HG03520 (cell line): ENCODE results near the gene ATXN1.
"Not testable (repeated sequence)": the region's sequence is repeated elsewhere in the genome, so short reads cannot be mapped to it uniquely, and the experiment has no call there.

ENCODE experiments used
- ATAC-seq: cut with Tn5 transposase; IDR thresholded peaks from one replicate; pipeline ENCODE4 v1.9.1; 2021; ENCODE audit warnings: mild to moderate bottlenecking, moderate library complexity; ENCODE audit not compliant: unreplicated experiment

ATXN1 gene

DNA sequence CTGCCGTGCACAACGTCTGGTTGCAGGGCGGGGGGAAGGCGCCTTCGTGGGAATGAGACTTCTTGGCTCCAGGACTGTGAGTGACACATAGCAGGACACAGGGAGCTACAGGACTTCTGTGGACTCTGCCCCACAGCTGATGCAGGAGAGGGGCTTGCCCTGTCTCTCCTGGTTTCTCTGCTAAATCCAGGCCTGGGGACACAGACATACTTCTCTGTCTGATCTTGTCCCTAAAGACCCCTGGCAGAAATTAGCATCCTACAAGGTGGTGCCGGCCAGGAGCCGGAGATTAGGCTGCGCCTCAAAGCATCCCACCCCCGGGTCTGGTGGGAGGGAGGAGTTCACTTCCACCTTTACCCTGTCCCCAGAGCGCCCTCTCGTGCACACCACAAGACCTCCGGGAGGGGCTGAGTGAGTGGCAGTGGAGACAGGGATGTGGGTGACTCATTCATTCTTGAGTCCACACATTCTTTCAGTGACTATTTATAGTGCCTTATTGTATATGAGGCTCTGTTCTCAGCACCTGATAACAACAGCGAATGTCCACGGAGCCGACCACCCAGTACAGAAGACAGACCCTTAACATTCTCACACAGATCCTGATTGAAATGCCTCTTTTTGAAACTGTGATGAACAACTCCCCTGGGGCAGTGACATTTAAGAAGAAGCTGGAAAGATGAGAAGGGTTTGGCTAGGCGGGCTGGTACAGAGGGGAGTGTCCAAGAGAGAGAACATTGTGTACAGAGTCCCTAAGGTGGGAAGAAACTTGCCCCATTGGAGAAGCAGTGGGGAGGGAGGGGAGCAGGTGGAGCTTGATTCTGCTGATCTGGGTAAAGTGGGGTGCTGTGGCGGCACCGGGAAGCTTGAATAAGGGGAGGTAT is 483.9 kb downstream of the ATXN1 start:
- ATAC-seq = no peak

DNA sequence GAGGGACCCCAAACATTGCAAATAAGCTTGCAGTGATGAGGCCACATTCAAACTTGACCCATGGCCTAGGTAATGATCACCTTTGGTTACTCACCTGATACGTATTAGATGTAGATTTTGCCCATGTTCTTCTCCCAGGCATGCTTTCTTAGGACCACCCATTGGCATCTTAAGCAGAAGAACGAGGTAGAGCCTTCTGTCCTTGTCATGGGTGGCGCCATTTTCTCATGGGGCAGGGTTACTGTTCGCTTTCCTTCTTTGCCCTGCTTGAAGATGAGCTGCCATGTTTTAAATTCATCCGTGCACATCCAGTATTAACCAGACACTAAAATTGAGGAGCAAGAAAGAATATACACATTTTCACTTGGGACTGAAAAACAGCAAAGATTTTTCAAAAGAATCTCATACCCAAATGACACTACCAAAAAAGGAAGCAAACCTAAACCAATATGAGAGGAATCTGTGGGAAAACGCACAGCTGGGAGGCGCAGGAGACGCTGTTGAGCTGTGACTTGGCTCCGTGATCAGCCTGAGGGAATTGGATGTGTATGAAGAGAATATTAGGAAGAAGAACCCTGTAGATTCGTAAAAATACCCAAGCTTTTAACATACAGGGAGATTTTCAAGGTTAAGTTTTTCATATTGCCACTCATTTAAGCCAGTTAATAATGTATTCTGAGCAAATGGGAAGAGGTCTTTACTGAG is 486.2 kb downstream of the ATXN1 start:
- no peak for ATAC-seq

DNA sequence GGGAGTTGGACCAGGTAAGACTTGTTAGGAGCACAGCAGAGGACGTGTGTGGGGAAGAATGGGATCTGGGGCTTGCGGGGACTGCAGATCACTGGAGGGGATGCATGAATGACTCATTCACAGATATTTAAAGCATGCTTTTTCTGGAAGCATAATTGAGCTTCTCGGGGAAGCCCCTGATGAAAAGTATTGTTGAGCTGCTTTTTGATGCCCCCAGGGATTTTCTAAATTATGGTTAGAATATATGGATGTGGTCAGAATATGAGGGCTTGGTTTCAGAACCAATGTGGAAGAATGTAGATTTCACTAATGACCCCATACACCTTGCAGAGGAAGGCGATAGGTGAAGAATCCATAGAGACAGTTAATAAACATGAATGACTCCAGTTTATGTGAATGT is 486.8 kb downstream of the ATXN1 start:
- no peak for ATAC-seq

DNA sequence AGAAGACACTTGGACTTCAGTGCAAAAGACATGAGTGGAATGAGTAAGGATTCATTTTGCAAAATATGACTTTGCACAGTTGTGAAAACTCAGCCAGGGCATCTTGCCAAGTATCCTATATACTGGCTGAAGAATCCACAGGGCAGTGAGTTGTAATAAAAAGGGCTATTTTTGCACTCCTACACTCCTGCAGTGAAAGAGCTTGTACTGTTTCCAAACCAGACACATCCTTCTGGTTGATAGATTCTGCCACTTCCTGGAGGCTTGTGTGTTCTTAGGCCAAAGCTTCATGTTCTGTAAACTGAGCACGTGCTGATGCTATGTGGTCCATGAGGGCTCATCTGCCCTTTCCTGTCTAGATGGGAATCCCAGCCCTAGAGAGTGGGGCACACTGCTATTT is 488.0 kb downstream of the ATXN1 start:
- ATAC-seq = no peak

DNA sequence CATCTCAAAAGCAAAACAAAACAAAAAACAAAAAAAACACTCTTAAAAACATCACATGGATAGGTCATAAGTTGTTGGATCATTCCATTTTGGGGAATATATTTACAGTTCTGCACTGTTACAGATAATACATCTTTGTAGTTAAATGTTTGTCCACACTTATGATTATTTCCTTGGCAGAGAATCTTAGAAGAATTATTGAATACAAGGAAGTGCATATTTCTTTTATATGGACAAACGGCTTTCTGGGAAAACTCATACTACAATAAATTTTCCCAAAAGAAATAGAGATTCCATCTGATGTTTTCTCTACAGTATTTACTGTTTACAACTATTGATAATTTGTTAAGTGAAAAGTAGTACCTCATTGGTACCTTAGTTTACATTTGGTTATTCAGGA is 489.1 kb downstream of the ATXN1 start:
- no peak for ATAC-seq

DNA sequence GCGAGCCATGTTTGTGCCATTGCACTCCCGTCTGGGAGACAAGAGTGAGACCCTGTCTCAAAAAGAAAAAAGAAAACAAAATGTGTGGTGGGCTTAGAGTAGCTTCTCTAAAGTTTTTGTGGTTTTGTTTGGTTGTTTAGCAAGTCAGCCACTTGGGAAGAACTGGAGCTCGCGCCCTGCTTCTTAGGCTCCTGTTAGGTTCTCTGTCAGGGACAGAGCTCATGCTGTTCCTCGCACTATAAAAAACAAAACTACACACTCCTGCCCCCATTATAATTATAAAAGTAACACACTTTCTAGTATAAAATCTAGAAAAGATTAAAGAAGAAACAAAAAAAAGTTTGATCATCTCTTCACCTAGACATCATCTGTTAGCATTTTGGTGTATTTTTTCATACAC is 489.8 kb downstream of the ATXN1 start:
- no peak for ATAC-seq

DNA sequence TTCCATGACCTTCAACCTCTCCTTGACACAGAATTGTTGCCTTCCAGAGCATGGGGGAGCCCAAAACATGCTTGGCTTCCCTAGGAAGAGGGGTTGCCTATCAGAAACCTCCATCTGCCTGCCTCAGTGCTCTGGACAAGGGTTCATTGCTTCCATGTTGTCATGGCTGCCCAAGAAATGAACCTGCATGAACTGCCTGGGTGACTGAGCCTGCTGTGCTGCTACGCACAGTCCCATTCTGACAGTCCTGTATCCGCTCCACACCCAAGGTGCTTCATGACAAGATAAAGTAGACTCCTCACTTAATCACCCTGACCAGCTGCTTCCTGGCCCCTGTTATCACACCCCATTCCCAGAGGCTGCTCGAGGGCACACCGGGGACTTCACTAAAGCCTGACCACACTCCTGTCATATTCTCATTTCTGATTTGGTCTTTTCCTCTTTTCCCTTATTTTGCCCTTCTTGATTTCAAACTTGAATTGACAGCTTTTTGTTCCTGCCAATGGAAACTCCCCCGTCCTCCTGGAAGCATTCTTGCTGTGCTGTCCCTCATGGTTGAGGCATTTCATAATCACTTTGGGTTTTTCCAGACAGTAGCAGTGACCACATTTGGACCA is 491.0 kb downstream of the ATXN1 start:
- no peak for ATAC-seq

DNA sequence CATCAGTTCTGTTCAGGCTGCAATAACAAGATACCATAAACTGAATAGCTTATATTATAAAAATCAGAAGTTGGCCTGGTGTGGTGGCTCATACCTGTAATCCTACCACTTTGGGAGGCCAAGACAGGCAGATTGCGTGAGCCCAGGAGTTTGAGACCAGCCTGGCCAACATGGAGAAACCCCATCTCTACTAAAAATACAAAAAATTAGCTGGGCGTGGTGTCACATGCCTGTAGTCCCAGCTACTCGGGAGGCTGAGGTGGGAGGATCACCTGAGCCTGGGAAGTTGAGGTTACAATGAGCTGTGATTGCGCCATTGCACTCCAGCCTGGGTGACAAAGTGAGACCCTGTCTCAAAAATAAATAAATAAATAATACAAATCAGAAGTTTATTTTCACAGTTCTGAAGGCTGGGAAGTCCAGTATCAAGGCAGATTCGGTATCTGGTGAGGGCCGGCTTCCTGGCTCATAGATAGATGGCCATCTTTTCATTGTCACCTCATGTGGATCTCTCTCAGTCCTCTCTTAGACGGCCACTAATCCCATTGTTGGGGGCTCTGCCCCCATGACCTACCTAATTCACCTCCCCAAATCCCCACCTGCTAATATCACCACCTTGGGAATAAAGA is 491.7 kb downstream of the ATXN1 start:
- ATAC-seq = not testable (repeated sequence)

DNA sequence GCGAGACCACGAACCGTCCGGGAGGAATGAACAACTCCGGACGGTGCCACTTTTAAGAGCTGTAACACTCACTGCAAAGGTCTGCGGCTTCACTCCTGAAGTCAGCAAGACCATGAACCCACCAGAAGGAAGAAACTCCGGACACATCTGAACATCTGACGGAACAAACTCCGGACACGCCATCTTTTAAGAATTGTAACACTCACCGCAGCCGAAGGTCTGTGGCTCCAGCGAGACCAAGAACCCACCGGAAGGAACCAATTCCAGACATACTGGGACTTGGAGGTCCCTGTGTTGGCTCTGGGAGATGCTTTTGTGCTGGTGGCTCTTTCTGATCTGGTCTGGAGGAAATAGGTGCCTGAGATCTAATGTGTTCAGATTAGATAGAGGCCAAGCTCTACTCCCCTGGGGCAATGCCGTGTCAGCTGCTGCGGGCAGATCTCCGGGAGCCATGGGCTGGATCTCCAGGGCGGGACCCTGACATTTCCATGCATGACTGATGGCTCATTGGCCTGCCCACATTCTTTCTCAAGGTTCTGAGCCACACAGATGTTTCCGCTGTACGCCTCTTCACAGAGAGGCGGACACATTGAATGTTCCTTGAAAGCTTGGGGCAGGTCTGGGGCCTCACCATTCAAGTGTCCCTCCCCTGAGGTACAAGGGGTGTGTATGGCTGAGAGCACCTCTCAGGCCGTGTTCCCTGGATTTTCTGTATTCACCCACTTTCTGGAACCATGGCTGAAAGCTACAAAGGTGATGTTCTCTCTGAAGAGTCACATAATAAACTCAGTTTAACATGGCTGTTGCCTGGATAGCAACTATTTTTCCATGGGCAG is 493.6 kb downstream of the ATXN1 start:
- no peak for ATAC-seq

DNA sequence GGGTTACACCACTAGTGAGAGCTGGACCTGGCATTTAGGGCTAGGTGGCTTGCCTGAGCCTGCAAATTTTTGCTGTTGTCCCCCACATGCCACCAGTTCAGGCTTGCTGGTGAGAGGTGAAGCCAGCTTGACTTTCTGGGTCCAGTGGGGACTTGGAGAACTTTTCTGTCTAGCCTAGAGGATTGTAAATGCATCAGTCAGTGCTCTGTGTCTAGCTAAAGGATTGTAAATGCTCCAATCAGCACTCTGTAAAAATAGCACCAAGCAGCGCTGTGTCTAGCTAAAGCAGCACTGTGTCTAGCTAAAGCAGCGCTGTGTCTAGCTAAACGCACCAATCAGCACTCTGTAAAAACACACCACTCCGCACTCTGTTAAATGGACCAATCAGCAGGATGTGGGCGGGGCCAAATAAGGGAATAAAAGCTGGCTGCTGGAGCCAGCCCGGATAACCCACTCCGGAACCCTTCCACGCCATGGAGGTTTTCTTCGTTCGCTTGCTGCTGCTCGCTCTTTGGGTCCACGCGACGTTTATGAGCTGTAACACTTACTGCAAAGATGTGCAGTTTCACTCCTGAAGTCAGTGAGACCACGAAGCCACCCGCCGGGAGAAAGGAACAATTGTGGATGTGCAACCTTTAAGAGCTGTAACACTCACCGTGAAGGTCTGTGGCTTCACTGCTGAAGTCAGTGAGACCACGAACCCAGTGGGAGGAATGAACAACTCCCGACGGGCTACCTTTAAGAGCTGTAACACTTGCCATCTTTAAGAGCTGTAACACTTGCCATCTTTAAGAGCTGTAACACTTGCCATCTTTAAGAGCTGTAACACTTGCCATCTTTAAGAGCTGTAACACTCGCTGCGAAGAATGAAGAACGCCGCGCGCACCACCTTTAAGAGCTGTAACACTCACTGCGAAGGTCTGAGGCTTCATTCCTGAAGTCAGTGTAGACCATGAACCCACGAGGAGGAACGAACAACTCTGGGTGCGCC is 495.6 kb downstream of the ATXN1 start:
- no peak for ATAC-seq

DNA sequence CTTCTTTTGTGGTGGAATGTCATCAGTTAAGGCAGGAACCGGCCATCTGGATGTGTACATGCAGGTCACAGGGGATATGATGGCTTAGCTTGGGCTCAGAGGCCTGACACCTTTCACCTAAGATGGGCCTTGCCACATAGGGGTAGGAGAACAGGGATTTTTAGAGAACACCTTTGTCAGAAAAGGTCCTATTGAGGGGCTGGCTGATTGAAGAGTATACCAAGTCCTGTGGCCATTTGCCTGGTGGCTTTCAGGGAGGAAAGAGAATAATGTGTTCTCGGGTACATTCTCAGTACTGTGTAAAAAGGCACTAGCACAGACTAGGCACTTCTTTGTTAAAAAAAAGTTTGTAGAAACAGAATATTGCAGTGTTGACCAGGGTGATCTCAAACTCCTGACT is 496.5 kb downstream of the ATXN1 start:
- no peak for ATAC-seq

DNA sequence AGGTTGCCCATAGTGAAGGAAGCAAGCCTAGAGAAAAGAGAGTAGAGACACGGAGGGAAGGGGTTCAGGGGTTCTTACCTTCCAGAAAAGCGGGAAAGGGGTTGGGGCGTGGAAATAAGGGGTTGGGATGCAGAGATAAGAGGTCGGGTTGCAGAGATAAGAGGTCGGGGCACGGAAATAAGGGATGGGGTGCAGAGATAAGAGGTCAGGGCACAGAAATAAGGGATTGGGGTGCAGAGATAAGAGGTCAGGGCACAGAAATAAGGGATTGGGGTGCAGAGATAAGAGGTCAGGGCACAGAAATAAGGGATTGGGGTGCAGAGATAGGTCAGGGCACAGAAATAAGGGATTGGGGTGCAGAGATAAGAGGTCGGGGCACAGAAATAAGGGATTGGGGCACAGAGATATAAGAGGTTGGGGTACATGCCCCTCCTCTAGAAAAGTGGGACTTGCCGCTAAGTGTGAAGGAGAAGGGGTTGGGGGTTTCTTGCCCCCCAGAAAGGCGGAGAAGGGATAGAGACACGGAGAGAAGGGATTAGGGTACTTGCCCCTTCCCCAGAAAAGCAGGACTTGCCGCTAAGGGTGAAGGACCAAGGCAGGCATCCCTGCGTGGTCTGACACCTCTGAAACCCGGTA is 497.7 kb downstream of the ATXN1 start:
- not testable (repeated sequence) for ATAC-seq

DNA sequence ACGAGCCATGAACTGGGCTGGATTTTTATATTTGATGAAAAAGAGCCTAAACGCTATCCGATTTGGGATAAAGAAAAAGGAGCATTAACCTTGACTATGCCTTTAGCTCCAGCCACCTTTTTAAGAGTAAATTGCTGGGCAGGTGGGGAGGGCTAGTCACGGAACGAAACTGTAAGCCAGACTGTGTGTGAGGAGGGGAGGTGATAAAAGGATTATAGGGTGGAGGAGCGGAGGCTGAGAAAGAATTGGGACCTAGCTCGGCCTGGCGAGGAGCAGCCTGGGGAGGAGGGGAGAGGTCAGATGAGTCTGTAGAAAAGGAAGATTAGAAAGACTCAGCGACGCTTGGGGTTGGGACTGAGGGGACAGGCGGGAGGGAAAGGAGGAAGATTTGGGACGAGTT is 498.5 kb downstream of the ATXN1 start:
- ATAC-seq = not testable (repeated sequence)

DNA sequence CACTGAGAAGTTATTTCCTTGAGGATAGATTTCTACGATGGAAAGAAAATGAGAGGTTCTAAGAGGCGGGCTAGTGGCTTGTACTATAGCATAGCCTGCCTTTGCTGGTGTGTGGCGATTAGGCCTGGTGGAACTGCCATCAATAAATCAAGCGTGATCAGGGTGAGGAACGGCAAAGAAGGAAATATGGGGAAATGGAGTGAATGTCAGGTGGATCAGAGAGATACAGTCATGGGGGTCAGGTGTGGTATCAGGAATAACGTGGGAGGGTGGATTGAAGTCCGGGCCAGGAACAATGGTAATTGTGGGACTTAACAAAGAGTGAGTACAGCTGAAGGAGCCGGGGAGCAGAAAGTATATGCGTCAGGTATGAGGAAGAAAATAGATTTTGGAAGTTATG is 500.7 kb downstream of the ATXN1 start:
- ATAC-seq = not testable (repeated sequence)

DNA sequence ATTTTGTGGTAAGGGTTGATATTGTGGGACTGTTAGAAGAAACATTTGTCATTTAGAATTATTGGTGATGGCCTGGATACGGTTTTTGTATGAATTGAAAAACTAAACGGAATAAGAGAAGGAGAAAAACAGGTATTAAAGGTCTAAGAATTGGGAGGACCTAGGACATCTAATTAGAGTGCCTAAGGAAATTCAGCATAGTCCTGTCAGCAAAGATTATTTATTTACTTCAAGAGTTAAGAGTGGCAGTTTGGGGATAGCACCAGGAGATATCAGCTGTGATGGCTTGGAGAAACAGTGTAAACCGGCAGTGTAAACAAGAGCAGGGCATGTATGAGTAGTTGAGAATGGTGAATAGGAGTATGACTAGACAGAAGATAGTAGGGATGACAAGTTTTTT is 501.7 kb downstream of the ATXN1 start:
- ATAC-seq = not testable (repeated sequence)

DNA sequence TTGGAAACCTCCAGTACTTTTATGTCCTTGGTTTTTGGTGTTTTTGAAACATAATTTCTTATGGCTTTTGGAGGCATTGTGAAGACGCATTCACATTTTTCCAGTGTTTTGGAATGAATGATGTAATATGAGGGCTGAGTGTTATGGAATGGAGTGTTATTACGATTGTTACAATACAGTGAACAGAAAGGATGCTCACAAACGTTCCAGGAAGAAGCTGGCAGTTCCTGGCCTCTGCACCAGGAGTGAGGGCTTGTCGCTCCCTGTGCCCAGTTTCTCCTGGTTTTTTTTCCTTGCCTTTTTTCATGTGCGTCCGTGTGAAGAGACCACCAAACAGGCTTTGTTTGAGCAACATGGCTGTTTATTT is 502.6 kb downstream of the ATXN1 start:
- ATAC-seq = no peak

DNA sequence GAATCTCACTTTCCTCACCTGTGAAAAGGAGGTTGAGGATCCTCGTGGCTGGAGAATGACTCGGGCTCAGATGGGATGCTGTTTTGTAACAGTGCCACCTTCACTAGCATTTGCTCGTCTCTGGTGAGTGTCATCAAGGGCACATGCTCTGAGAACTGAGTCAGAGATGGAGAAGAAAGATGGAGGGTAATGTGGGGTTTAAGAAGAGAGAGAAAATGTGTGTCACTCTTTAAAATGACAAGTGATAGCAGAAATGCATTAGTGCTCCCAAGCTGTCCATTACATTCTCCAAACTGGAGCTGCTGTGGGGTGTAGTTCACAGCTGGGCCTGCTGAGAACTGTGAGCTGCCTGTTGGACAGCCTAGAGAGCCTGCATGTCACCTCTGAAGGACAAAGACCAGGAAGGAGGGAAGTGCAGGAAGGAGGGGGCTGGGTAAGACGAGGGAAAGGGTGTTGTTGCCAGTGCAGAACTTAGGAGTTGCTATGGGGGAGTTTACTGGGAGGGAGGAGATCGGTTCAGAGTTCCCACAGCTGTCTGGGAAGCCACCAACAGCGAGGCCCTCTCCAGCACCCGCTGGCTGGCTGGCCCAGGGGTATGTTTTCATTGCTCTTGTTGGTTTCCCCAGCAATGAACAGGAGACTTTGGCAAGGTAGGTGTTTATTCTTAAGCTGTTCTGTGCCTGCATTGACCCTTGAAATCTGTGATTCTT is 503.1 kb downstream of the ATXN1 start:
- ATAC-seq = no peak

DNA sequence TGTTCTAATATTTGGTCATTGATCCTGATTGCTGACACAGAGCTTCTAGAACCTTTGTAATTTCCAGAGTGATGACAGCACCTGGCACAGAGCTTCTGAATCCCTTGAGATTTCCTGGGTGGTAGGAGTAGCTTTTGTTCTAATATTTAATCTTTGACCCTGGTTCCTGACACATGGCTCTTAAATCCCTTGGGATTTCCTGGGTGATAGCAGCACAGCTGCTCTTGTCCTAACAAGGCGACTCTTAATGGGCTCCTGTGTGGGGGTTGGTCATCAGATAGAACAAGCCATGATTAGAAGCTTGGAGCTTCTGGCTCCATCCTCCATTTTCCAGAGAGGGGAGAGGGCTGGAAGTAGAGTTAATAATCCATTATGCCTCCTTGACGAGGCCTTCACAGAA is 504.5 kb downstream of the ATXN1 start:
- no peak for ATAC-seq
